T follicular helper cell (primary cell): ENCODE measurements around the gene SLCO2A1.

ENCODE experiments used
- DNase-seq: peaks from one replicate; pipeline ENCODE4 v3.0.0-alpha.2; 2020; ENCODE audit warnings: low read depth

Gene SLCO2A1

GRCh38 chr3:133980550-133980949 is 49.2 kb downstream of the SLCO2A1 start:
- DNase-seq, result no peak

GRCh38 chr3:133980035-133980434 is 49.7 kb downstream of the SLCO2A1 start:
- no peak for DNase-seq

GRCh38 chr3:133979553-133979952 is 50.2 kb downstream of the SLCO2A1 start:
- no peak for DNase-seq

GRCh38 chr3:133977568-133977967 is 52.2 kb downstream of the SLCO2A1 start:
- no peak for DNase-seq

GRCh38 chr3:133973249-133973980 is 56.3 kb downstream of the SLCO2A1 start:
- no peak for DNase-seq

- no peak for DNase-seq
These were observed 57.6 kb downstream of the SLCO2A1 start for GRCh38 chr3:133972156-133972555.

GRCh38 chr3:133970916-133971315 is 58.8 kb downstream of the SLCO2A1 start:
- no peak for DNase-seq

GRCh38 chr3:133970339-133970738 is 59.4 kb downstream of the SLCO2A1 start:
- no peak for DNase-seq

- no peak for DNase-seq
These were observed 61.5 kb downstream of the SLCO2A1 start for GRCh38 chr3:133967992-133968892.

GRCh38 chr3:133966954-133967353 is 62.8 kb downstream of the SLCO2A1 start:
- DNase-seq, result no peak

- DNase-seq, result no peak
These were observed 63.8 kb downstream of the SLCO2A1 start for GRCh38 chr3:133965906-133966305.

GRCh38 chr3:133965013-133965570 is 64.6 kb downstream of the SLCO2A1 start:
- no peak for DNase-seq

GRCh38 chr3:133964547-133964946 is 65.2 kb downstream of the SLCO2A1 start:
- no peak for DNase-seq

GRCh38 chr3:133963657-133964396 is 65.9 kb downstream of the SLCO2A1 start:
- no peak for DNase-seq

- no peak for DNase-seq
These were observed 66.9 kb downstream of the SLCO2A1 start for GRCh38 chr3:133962849-133963248.

- DNase-seq, result no peak
These were observed 71.5 kb downstream of the SLCO2A1 start for GRCh38 chr3:133958071-133958805.

- no peak for DNase-seq
These were observed 72.7 kb downstream of the SLCO2A1 start for GRCh38 chr3:133956982-133957381.

- no peak for DNase-seq
These were observed 73.4 kb downstream of the SLCO2A1 start for GRCh38 chr3:133956353-133956752.

GRCh38 chr3:133955892-133956291 is 73.8 kb downstream of the SLCO2A1 start:
- DNase-seq, result no peak

GRCh38 chr3:133954717-133955360 is 74.9 kb downstream of the SLCO2A1 start:
- DNase-seq, result no peak

- no peak for DNase-seq
These were observed 76.4 kb downstream of the SLCO2A1 start for GRCh38 chr3:133953297-133953696.
